Stomach (tissue), 4 donors: ENCODE results near the gene SPOP.

ENCODE experiments used
- POLR2A ChIP-seq, 4 donors: fragments of 450-650 bp; IDR thresholded peaks; one replicate each; pipeline ENCODE4 v1.6.1; 2016; ENCODE audit warnings: antibody characterized with exemption in 4 of 4, control low read depth in 2 of 4, mild to moderate bottlenecking in 1 of 4, moderate library complexity in 1 of 4
- TF ChIP-seq, protein P1 (sequence below), 7 experiments: fragments of 450-650 bp in 4 of 7; fragments of 200-600 bp in 3 of 7; sonication (generic) in 3 of 7; IDR thresholded peaks; one replicate each; pipeline ENCODE4 v1.5.1; 2016 to 2019; ENCODE audit warnings: antibody characterized with exemption in 7 of 7, control low read depth in 2 of 7, mild to moderate bottlenecking in 1 of 7

DNA sequence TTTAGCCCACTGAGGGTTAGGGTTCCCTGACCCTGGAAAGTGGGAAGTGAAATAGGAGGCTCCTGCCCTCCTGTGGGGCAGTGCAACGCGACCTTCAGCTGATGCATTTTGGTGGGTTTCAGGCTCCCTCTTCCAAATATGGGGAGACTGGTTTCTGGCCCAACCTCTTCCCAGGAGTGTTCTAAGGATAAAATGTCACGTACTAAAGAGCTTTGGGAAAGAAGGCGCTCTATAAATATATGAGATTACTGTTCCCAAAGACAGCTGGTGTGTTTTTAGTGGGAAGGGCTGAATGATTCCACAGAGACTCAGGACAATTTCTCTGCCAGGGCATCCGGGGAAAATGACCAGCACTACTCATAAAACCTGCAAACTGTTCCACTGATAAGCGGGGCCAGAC, 20.1 kb upstream of the SPOP start:
- TF ChIP-seq, protein P1, sequence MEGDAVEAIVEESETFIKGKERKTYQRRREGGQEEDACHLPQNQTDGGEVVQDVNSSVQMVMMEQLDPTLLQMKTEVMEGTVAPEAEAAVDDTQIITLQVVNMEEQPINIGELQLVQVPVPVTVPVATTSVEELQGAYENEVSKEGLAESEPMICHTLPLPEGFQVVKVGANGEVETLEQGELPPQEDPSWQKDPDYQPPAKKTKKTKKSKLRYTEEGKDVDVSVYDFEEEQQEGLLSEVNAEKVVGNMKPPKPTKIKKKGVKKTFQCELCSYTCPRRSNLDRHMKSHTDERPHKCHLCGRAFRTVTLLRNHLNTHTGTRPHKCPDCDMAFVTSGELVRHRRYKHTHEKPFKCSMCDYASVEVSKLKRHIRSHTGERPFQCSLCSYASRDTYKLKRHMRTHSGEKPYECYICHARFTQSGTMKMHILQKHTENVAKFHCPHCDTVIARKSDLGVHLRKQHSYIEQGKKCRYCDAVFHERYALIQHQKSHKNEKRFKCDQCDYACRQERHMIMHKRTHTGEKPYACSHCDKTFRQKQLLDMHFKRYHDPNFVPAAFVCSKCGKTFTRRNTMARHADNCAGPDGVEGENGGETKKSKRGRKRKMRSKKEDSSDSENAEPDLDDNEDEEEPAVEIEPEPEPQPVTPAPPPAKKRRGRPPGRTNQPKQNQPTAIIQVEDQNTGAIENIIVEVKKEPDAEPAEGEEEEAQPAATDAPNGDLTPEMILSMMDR (IDR thresholded peaks at IDR 0.05): no peak
- TF ChIP-seq POLR2A (IDR thresholded peaks at IDR 0.05): no peak
